Immature natural killer cell (primary cell): Measurements from ENCODE around the gene GDA. TPM values are rescaled to one million over a fixed set of nuclear protein-coding genes. Genes with fewer than 3 reads are reported as not detected.

Experiments
- DNase-seq, 3 donors: peaks; one replicate each; pipeline ENCODE4 v3.0.0; 2022; ENCODE audit warnings: mixed read lengths in 1 of 3
- H3K27ac Mint-ChIP-seq, 6 donors: one replicate each; pipeline ENCODE4 v1.8.0; 2020; ENCODE audit warnings: mixed read lengths in 6 of 6, mild to moderate bottlenecking in 5 of 6, inconsistent platforms in 4 of 6, moderate library complexity in 3 of 6
- H3K27me3 Mint-ChIP-seq, 3 donors: one replicate each; pipeline ENCODE4 v1.8.0; 2020 to 2021; ENCODE audit warnings: low read depth in 3 of 3, mild to moderate bottlenecking in 3 of 3, mixed read lengths in 3 of 3, moderate library complexity in 3 of 3, inconsistent platforms in 1 of 3
- H3K36me3 Mint-ChIP-seq, 3 donors: one replicate each; pipeline ENCODE4 v1.8.0; 2020; ENCODE audit warnings: mixed read lengths in 3 of 3, inconsistent platforms in 2 of 3, mild to moderate bottlenecking in 2 of 3
- H3K4me1 Mint-ChIP-seq, 2 donors: one replicate each; pipeline ENCODE4 v1.8.0; 2020; ENCODE audit warnings: inconsistent platforms in 2 of 2, mild to moderate bottlenecking in 2 of 2, mixed read lengths in 2 of 2, moderate library complexity in 1 of 2
- H3K4me3 Mint-ChIP-seq, 5 donors: one replicate each; pipeline ENCODE4 v1.8.0; 2020; ENCODE audit warnings: mild to moderate bottlenecking in 5 of 5, mixed read lengths in 5 of 5, inconsistent platforms in 3 of 5, moderate library complexity in 3 of 5
- H3K9me3 Mint-ChIP-seq, 6 donors: one replicate each; pipeline ENCODE4 v1.8.0; 2020; ENCODE audit warnings: mild to moderate bottlenecking in 6 of 6, mixed read lengths in 6 of 6, inconsistent platforms in 4 of 6, moderate library complexity in 3 of 6
- polyA plus RNA-seq, 3 donors: library from polyadenylated mRNA; unstranded; fragments of 300-500 nt; fragmentation: Illumina TruSeq; gene quantifications; one replicate each; pipeline ENCODE4 v1.2.3, GENCODE V29; 2021

The GDA gene
- polyA plus RNA-seq, 3 donors from 2014 or later: not detected

GRCh38 chr9:72203205-72203803, 54.1 kb downstream of the GDA start:
- Mint-ChIP-seq H3K27ac (no peak overlapping the region), H3K4me3 (no peak overlapping the region), H3K36me3 (no peaks in the 10 kb centered on the region), H3K27me3 (peaks cover 0 to 10% (median 3%) of the 10 kb centered on the region in 3 donors), H3K4me1 (no peaks in the 10 kb centered on the region), H3K9me3 (no peaks in the 10 kb centered on the region)
- no peak for DNase-seq

DNA sequence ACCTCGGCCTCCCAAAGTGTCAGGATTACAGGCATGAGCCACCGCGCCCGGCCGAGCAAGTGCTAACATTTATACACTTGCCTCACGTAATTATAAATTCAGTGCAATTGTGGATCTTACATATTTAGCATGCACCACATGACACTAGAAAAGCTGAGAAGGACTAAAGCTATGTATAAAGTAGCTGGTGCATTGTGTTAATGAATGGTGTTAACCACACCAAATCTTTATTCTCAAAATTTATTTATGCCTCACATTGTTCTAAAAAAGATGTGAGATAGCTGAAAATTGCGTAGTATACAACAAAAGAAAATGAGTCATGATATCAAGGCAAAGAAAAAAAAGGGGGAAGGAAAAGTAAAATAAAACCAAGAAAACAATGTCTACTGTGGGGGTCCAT, 54.8 kb downstream of the GDA start:
- DNase-seq: no peak
- H3K27ac Mint-ChIP-seq: no peak overlapping the region
- H3K9me3 Mint-ChIP-seq: no peaks in the 10 kb centered on the region
- H3K36me3 Mint-ChIP-seq: no peaks in the 10 kb centered on the region
- H3K27me3 Mint-ChIP-seq: peaks cover under 1 to 10% (median 3%) of the 10 kb centered on the region in 3 donors
- H3K4me3 Mint-ChIP-seq: no peak overlapping the region
- H3K4me1 Mint-ChIP-seq: no peaks in the 10 kb centered on the region

- Mint-ChIP-seq H3K4me1 (no peaks in the 10 kb centered on the region), H3K9me3 (no peaks in the 10 kb centered on the region), H3K27ac (no peak overlapping the region), H3K27me3 (peaks cover 4 to 8% (median 6%) of the 10 kb centered on the region in 3 donors), H3K4me3 (no peak overlapping the region), H3K36me3 (no peaks in the 10 kb centered on the region)
- DNase-seq: no peak
These were observed 56.3 kb downstream of the GDA start for GRCh38 chr9:72205513-72205912.

GRCh38 chr9:72207278-72207677, 58.0 kb downstream of the GDA start:
- no peaks in the 10 kb centered on the region for H3K9me3 Mint-ChIP-seq
- H3K27me3 Mint-ChIP-seq: peaks cover 4 to 5% (median 4%) of the 10 kb centered on the region in 3 donors
- no peak overlapping the region for H3K4me3 Mint-ChIP-seq
- no peaks in the 10 kb centered on the region for H3K36me3 Mint-ChIP-seq
- DNase-seq: no peak
- H3K27ac Mint-ChIP-seq: no peak overlapping the region
- H3K4me1 Mint-ChIP-seq: no peaks in the 10 kb centered on the region

DNA sequence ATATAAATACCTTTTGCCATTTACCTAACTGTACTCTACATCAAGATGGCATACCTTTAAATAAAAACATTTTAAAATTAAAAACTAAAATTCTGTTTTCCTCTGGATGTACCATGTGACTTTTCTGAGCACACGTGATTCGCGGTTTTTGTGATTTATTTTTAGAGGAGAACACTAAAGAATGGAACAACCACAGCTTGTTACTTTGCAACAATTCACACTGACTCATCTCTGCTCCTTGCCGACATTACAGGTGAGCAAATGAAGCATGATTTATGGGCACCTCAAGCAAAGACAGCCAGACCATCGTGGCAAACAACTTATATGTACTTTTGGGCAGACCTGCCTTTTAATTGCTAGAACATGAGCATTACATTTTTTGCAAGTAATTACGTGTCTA, 61.3 kb downstream of the GDA start:
- no peak overlapping the region for H3K27ac Mint-ChIP-seq
- DNase-seq: no peak
- no peaks in the 10 kb centered on the region for H3K36me3 Mint-ChIP-seq
- no peaks in the 10 kb centered on the region for H3K4me1 Mint-ChIP-seq
- H3K4me3 Mint-ChIP-seq: no peak overlapping the region
- peaks cover 2 to 4% (median 3%) of the 10 kb centered on the region in 3 donors for H3K27me3 Mint-ChIP-seq
- H3K9me3 Mint-ChIP-seq: no peaks in the 10 kb centered on the region

DNA sequence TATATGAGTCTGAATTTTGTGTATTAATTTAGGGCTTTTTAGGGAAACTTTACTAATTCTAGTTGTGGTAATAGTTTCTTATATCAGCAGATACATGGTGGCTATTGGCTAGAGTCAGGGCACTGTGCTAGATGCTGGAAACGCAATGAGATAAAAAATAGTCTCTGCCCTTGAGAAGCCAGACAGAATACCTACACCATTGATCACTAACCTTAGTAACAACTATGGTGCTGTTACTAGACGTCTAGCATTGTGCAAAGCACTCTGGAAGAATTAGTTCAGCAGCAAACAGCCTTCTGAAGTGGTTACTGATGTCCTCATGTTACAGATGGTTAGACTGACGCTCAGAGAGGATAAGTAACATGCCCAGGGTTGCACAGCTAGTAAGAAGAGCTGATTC, 61.8 kb downstream of the GDA start:
- H3K9me3 Mint-ChIP-seq: no peaks in the 10 kb centered on the region
- DNase-seq: no peak
- H3K4me1 Mint-ChIP-seq: no peaks in the 10 kb centered on the region
- H3K36me3 Mint-ChIP-seq: no peaks in the 10 kb centered on the region
- H3K27me3 Mint-ChIP-seq: peaks cover 2 to 4% (median 3%) of the 10 kb centered on the region in 3 donors
- no peak overlapping the region for H3K4me3 Mint-ChIP-seq
- no peak overlapping the region for H3K27ac Mint-ChIP-seq

DNA sequence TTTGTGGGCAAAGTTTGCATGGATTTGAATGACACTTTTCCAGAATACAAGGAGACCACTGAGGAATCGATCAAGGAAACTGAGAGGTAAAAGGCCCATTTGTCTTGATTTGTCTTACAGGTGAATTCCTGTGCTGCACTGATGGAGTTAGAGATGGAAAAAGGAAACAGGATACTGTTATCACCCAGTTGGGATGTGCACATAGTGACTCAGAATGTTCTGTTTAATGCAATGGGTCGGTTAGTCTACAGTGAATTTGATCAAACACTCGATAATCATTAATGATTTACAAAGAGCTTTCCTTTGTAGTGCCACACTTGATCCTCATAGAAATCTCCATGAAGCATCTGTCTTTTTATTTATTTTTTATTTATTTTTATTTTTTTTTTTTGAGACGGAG, 64.7 kb downstream of the GDA start:
- no peak for DNase-seq
- H3K36me3 Mint-ChIP-seq: no peaks in the 10 kb centered on the region
- H3K27ac Mint-ChIP-seq: no peak overlapping the region
- no peak overlapping the region for H3K4me3 Mint-ChIP-seq
- H3K27me3 Mint-ChIP-seq: peaks cover 2 to 4% (median 3%) of the 10 kb centered on the region in 3 donors
- H3K9me3 Mint-ChIP-seq: no peaks in the 10 kb centered on the region
- no peaks in the 10 kb centered on the region for H3K4me1 Mint-ChIP-seq

DNA sequence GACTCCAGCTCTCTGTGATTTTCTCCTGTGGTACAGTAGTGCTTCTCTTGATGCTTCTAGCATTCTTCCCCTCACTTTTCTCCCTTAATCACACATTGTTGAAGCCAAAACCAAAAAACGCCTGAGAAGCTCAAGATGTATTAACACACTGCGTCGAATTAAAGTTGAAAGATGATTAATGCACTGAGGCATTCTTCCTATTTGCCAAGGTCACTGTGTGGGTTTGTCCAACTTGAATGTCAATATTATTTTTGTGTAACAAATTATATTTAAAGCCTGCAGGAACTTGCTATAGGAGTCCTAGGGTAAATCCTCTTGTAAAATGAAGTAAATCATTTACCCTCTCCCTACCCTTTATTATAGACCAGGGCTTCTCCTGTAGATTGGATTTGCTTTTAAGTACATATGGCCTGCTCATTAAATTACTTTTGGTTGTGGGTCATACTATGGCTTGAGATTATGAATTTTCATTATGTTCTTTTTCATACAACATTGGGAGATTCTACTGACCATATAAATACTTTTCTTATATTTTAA, 68.1 kb downstream of the GDA start:
- no peaks in the 10 kb centered on the region for H3K9me3 Mint-ChIP-seq
- H3K4me3 Mint-ChIP-seq: no peak overlapping the region
- no peaks in the 10 kb centered on the region for H3K4me1 Mint-ChIP-seq
- peaks cover 0 to 5% (median 2%) of the 10 kb centered on the region in 3 donors for H3K27me3 Mint-ChIP-seq
- no peak for DNase-seq
- H3K27ac Mint-ChIP-seq: no peak overlapping the region
- no peaks in the 10 kb centered on the region for H3K36me3 Mint-ChIP-seq

GRCh38 chr9:72220589-72220988, 71.3 kb downstream of the GDA start:
- Mint-ChIP-seq H3K36me3 (no peaks in the 10 kb centered on the region), H3K9me3 (no peaks in the 10 kb centered on the region), H3K4me3 (no peak overlapping the region), H3K27me3 (peaks cover 0 to 7% (median 5%) of the 10 kb centered on the region in 3 donors), H3K27ac (no peak overlapping the region), H3K4me1 (no peaks in the 10 kb centered on the region)
- no peak for DNase-seq

DNA sequence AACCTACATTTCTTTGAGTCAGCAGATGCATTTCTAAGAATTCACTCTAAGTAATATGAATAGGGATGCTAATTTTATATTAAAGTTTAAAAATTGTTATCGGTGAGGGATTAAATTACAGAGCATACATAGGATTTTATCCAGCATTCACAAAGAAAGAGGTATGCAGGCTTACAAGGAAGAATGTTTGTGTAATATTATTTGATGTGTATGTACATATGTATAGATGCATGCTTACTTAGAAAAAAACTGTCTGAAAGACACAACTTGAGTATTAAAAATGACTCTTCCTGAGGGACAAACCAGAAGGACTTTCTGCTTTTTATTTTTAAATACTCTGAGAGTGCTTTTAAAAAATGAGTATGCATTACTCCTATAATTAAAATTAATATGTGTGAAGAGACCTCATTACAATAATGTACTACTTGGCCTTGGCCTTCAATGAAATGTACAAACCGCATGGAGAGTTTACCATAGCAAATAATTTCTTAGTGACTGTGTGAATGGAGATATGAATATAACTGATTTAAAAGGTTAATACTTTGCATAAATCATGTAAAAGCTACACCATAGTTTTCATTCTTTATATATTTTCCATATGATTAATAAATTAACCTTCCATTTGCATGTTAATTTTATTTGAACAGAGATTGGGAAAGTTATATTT, 77.0 kb downstream of the GDA start:
- DNase-seq: no peak
- no peaks in the 10 kb centered on the region for H3K36me3 Mint-ChIP-seq
- no peaks in the 10 kb centered on the region for H3K9me3 Mint-ChIP-seq
- no peak overlapping the region for H3K4me3 Mint-ChIP-seq
- H3K27me3 Mint-ChIP-seq: peaks cover 0 to 4% (median 3%) of the 10 kb centered on the region in 3 donors
- no peaks in the 10 kb centered on the region for H3K4me1 Mint-ChIP-seq
- no peak overlapping the region for H3K27ac Mint-ChIP-seq

DNA sequence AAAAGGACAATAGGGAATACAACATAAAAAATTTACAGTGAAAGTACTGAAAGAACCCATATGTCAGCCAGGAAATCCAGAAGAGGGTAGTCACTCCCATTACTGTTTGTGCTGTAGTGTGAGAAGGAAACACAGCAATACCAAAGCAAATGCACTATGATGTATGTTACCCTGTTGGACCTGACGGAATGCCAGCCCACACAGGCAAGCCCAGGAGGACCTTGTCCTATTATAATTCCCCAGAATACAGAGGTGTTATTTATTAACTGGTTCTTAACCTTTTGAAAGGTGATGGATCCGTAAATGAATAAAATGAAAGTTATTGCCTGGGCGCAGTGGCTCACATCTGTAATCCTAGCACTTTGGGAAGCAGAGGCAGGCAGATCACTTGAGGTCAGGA, 79.0 kb downstream of the GDA start:
- H3K4me1 Mint-ChIP-seq: no peaks in the 10 kb centered on the region

DNA sequence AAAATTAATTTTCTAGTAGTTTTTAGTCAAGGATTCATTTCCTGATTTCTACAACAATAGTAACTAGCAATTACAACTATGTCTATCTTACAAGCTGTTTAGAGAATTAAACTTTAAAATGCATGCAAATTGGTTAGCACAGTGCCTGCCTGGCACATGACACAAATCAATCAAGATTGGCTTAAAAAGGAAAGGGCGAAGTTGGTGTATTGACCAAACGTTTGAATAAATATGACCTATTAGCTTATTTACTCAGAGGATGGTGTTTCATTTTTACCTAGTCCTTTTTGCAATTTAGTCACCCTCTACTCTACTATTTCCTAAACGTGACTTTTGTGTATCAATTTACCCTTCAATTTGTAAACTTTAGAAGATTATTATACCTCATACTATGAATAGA, 83.5 kb downstream of the GDA start:
- H3K9me3 Mint-ChIP-seq: no peaks in the 10 kb centered on the region
- H3K27ac Mint-ChIP-seq: no peak overlapping the region
- H3K36me3 Mint-ChIP-seq: no peaks in the 10 kb centered on the region
- H3K27me3 Mint-ChIP-seq: peaks cover 3 to 7% (median 5%) of the 10 kb centered on the region in 3 donors
- no peak for DNase-seq
- no peak overlapping the region for H3K4me3 Mint-ChIP-seq
- no peaks in the 10 kb centered on the region for H3K4me1 Mint-ChIP-seq

More for the DNA sequence above, 79.0 kb downstream of the GDA start:
- Mint-ChIP-seq H3K27ac (no peak overlapping the region), H3K36me3 (no peaks in the 10 kb centered on the region), H3K9me3 (no peaks in the 10 kb centered on the region), H3K27me3 (peaks cover 2 to 7% (median 2%) of the 10 kb centered on the region in 3 donors), H3K4me3 (no peak overlapping the region)
- no peak for DNase-seq

GRCh38 chr9:72247549-72247948, 98.3 kb downstream of the GDA start:
- Mint-ChIP-seq H3K27me3 (peaks cover 0 to 12% (median 2%) of the 10 kb centered on the region in 3 donors), H3K4me1 (no peaks in the 10 kb centered on the region), H3K36me3 (no peaks in the 10 kb centered on the region), H3K9me3 (no peaks in the 10 kb centered on the region), H3K4me3 (no peak overlapping the region), H3K27ac (no peak overlapping the region)
- DNase-seq: no peak

DNA sequence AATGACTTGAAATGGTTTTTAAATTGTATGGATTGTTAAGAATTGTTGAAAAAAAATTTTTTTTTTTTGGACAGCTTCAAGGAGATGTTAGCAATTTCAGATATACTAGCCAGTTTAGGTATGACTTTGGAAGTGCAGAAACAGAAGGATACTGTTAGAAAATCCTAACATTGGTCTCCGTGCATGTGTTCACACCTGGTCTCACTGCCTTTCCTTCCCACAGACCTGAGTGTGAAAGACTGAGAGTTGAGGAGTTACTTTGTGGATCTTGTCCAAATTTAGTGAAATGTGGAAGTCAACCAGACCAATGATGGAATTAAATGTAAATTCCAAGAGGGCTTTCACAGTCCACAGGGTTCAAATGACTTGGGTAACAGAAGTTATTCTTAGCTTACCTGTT, 102.3 kb downstream of the GDA start:
- H3K27ac Mint-ChIP-seq: no peak overlapping the region
- DNase-seq: no peak
- no peaks in the 10 kb centered on the region for H3K4me1 Mint-ChIP-seq
- H3K9me3 Mint-ChIP-seq: no peaks in the 10 kb centered on the region
- H3K36me3 Mint-ChIP-seq: no peaks in the 10 kb centered on the region
- H3K4me3 Mint-ChIP-seq: no peak overlapping the region
- H3K27me3 Mint-ChIP-seq: peaks cover 0 to 8% (median 1%) of the 10 kb centered on the region in 3 donors
